ENCODE data around the gene CER1. TPM values are rescaled to one million over a fixed set of nuclear protein-coding genes. Genes with fewer than 3 reads are reported as not detected.

Gene CER1
- total and polyA plus RNA-seq, 2 of the 4 experiments (the other 2 are of a cell fraction), result not detected

DNA sequence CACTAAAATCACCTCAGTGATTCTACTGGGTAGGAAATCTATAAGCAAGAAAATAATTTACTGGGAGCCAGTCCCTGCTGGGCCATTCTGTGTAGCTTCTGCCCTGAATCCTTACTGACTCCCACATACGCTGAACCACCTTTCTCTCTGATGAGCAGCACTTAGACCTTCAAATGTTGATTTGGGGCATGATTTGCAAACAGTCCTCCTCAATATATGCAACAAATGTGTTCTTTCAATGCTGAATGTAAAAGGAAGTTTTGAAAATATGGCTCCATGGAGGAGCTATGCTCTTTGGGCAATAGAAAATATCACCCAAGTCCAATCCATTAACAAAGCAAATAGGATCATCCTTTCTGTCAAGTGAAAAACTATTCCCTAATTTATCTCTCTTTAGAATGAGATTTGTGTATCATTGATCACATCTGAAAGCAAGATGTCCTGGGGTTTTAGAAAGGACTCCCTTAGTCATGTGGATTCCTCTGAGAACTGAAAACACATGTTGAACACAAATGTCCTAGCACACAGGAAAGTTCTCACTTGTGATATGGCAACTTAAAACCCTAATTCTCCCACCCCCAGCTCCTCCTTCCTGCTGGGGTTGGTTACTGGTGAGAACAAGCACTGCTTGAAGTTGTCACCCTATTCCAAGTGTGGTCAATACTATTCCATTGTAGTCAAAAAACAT is 8.9 kb upstream of the CER1 start:
- CTCF ChIA-PET, result interaction anchor here (0.6 to 0.7 kb wide), 2 partner anchors 35 to 921 kb away, joined by 3 to 4 read pairs; no protein-coding TSS in a partner anchor

More for the DNA sequence above, 8.9 kb upstream of the CER1 start:
- Histone ChIP-seq H3K4me2 (ENCODE audit: low read depth, low read length) (no peak overlapping the region), H4K20me1 (ENCODE audit: insufficient read depth, low read length) (no peaks in the 10 kb centered on the region), H3K4me3 (ENCODE audit: insufficient read depth, low read depth, low read length) (no peak overlapping the region), H3K23ac (ENCODE audit: low read depth, low read length) (no peak overlapping the region), H3K4me1 (ENCODE audit: control insufficient read depth, insufficient read depth, low read length) (no peaks in the 10 kb centered on the region), H4K5ac (ENCODE audit: low read depth, low read length) (no peak overlapping the region), H2AFZ (replicated peaks; ENCODE audit: low read length, poor library complexity) (no peak overlapping the region), H3K36me3 (ENCODE audit: control insufficient read depth, insufficient read depth, low read length) (no peaks in the 10 kb centered on the region), H4K91ac (ENCODE audit: insufficient read depth, low read depth, low read length) (no peak overlapping the region), H2AK5ac (ENCODE audit: low read depth, low read length) (no peak overlapping the region), H3K56ac (ENCODE audit: extremely low read depth, insufficient read depth, low read length) (no peak overlapping the region), H2BK15ac (ENCODE audit: low read depth, low read length) (no peak overlapping the region), H2BK120ac (ENCODE audit: low read depth, low read length) (no peak overlapping the region), H3K9me1 (ENCODE audit: insufficient read depth, low read length) (no peaks in the 10 kb centered on the region), H3K14ac (replicated peaks; ENCODE audit: low read depth, low read length) (no peak overlapping the region), H2BK5ac (ENCODE audit: low read depth, low read length, poor library complexity, severe bottlenecking) (no peak overlapping the region), H2AK9ac (replicated peaks; ENCODE audit: low read depth, low read length, poor library complexity) (no peak overlapping the region), H3K9ac (ENCODE audit: low read depth, low read length) (no peak overlapping the region), H3K9me3 (ENCODE audit: control insufficient read depth, insufficient read depth, low read length) (no peaks in the 10 kb centered on the region), H2BK20ac (ENCODE audit: low read depth, low read length) (no peak overlapping the region), H3K27ac (ENCODE audit: insufficient read depth, low read length) (no peak overlapping the region), H3K79me1 (ENCODE audit: low read depth in 1 of 2, low read length in 2 of 2) (no peaks in the 10 kb centered on the region), H3K18ac (ENCODE audit: low read depth, low read length) (no peak overlapping the region), H3K4ac (ENCODE audit: low read depth, low read length) (no peak overlapping the region), H3K27me3 (ENCODE audit: control insufficient read depth, insufficient read depth, low read length) (no peaks in the 10 kb centered on the region), H4K8ac (ENCODE audit: low read depth in 2 of 2, low read length in 2 of 2) (no peak overlapping the region)
- ATAC-seq (ENCODE audit: low read depth) (no peak), DNase-seq (no peak)
- no TSS peak for BruUV-seq (replicated peaks)
- in situ Hi-C loops (cut with MboI; ENCODE audit: low sequenced_read_pairs), result no loop called here
- POLR2A ChIA-PET (ENCODE audit: unreplicated experiment), result no interaction called here
- dilution Hi-C loops (cut with HindIII; ENCODE audit: low sequenced_read_pairs, unreplicated experiment), result no loop called here
- intact Hi-C loops (cut with micrococcal nuclease), result no loop called here
- no CpG with 5 or more reads among the region's 1 CpG for WGBS, 2 experiments (ENCODE audit: extremely low coverage in 2 of 2, insufficient read length in 1 of 2)
- TF ChIP-seq NFE2L2 (IDR thresholded peaks at IDR 0.05; ENCODE audit: low read depth, low read length) (no peak), CEBPB (IDR thresholded peaks at IDR 0.05; ENCODE audit: low read depth, low read length) (no peak), MXI1 (IDR thresholded peaks at IDR 0.05; ENCODE audit: borderline replicate concordance, low read depth, low read length) (no peak), ELK1 (IDR thresholded peaks at IDR 0.05; ENCODE audit: borderline replicate concordance, low read depth, low read length) (no peak), RFX5 (IDR thresholded peaks at IDR 0.05; ENCODE audit: low read depth, low read length) (no peak), MAFK (IDR thresholded peaks at IDR 0.05; ENCODE audit: low read depth, low read length) (no peak), FOS (IDR thresholded peaks at IDR 0.05; ENCODE audit: low read depth, low read length) (no peak), BHLHE40 (IDR thresholded peaks at IDR 0.05; ENCODE audit: low read depth, low read length) (no peak)

Data from IMR-90 (cell line).